ENCODE data around the gene WWTR1.

WWTR1 gene

DNA sequence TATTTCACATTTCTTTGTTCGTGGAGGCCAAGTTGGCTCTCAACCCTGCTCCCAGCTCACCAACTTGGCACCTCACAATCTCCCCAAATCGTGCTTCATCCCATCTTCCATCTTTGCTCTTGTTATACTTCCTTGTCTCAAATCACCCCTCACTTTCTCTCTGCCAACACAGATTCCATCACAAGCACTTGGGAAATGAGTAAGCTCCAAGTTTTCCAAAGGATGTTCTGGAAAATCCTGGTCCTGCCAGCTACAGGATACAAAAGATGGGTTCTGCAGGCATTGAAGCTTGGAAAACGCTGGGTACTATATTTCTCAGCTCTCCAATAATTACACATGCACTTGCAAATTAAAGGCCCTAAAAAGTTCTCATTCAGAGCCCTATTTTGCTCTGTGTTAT lies 187.4 kb downstream of the WWTR1 start:
- DNase-seq (ENCODE audit: low read depth) = no peak

DNA sequence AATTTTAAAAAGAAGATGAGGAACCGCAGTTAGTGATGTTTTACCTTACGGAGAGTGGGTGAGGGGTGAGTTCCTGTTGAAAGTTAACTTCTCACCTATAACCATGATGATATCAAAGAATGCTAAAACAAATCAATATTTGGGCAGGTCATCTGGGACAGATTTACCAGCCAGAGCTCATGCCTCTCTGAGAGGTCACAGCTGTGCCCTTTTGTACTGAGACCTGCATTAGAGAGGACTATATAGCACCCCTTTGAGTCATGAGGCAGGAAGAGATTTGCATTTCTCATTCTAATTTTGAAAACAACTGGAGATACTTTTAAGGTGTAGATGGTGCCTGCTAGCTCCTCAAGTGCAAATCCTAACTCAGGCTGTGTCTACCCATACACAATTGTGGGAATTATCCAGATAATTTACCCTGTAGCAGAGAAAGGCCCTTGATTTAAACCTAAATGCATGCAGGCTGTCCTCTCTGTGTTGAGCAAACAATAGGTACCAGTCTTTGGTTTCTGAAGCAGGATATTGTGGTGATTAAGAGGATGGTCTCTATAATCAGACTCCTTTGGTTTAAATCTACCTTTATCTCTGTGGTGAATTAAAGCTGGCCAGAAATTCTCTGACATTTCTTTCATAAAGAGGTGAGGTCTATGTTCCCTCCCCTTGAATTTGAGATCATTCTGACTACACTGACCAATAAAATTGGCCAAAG lies 189.2 kb downstream of the WWTR1 start:
- DNase-seq (ENCODE audit: low read depth) = no peak

Data from stimulated activated CD8-positive, alpha-beta memory T cell treated with anti-CD3 and anti-CD28 coated beads, Interleukin-4, amount 100 ng/mL, for 24 hours (primary cell).